Testis (tissue), 2 donors: ENCODE measurements around the gene SLC9A3.

Experiments used
- CTCF ChIP-seq, 3 experiments: fragments of 450-650 bp in 2 of 3; fragments of 200-600 bp in 1 of 3; sonication (generic) in 1 of 3; IDR thresholded peaks; one replicate each; pipeline ENCODE4 v1.5.1; 2016 to 2019; ENCODE audit warnings: antibody characterized with exemption in 3 of 3, mild to moderate bottlenecking in 2 of 3, moderate library complexity in 1 of 3
- POLR2A ChIP-seq: fragments of 450-650 bp; IDR thresholded peaks from one replicate; pipeline ENCODE4 v1.6.1; 2017; ENCODE audit warnings: antibody characterized with exemption, mild to moderate bottlenecking, moderate library complexity

DNA sequence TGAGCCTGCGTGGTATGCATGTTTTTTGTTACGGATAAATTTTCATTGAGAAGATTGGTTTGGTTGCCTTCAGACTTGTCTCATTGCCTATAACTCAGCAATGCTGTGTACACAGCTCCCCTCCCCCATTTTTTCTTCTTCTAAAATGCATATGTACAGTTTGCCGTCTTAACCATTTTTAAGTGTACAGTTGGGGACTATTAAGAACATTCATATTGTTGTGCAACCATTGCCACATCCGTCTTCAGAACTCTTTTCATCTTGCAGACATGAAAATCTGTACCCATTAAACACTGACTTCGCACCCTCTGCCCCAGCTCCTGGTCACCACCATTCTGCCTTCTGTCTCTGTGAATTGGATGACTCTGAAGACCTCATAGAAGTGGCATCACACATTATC lies 75.1 kb downstream of the SLC9A3 start:
- no peak for TF ChIP-seq POLR2A
- no peak for TF ChIP-seq CTCF (IDR thresholded peaks at IDR 0.05)
